ENCODE results near the gene TGFBR1.

Gene TGFBR1

DNA sequence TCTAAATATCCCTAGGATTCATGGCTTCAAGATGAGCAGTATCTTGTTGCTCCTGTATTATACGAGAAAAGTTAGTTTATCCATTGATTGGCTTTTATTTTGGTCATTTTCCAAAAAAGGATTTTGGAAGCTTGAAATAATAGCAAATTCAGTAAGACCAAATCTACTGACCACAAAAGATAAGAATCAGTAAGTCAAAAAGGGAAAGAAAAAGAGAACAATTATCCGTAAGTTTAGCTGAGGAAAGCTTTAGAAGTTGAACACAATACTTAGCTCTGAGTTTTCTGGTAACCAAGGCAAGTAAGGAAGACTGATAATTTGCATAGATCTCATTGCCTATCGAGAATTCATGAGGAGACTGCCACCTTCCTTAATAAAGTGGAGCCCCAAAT, 9.1 kb downstream of the TGFBR1 start:
- no peak overlapping the region for H3K4me3 ChIP-seq (ENCODE audit: low read length, poor library complexity, severe bottlenecking)
- H3K27me3 ChIP-seq (ENCODE audit: insufficient read depth, low read length, poor library complexity, severe bottlenecking), result no peaks in the 10 kb centered on the region
- H3K4me1 ChIP-seq (ENCODE audit: insufficient read depth, low read length, poor library complexity, severe bottlenecking), result peaks cover 87% of the 10 kb centered on the region
- peak overlapping the region; percentile 77 for H3K4me2 ChIP-seq (ENCODE audit: low read depth, low read length, poor library complexity, severe bottlenecking)
- no peak overlapping the region for H2AFZ ChIP-seq (ENCODE audit: low read length)
- peaks cover 100% of the 10 kb centered on the region for H3K79me2 ChIP-seq (ENCODE audit: insufficient read depth, low read length)
- H3F3A ChIP-seq (ENCODE audit: low read depth), result peaks cover 10% of the 10 kb centered on the region
- peaks cover 92% of the 10 kb centered on the region for H4K20me1 ChIP-seq (ENCODE audit: insufficient read depth, low read length, poor library complexity, severe bottlenecking)
- H3K9ac ChIP-seq (ENCODE audit: low read depth, low read length, poor library complexity, severe bottlenecking), result no peak overlapping the region
- H3K9me3 ChIP-seq (ENCODE audit: insufficient read depth, low read depth, low read length), result no peaks in the 10 kb centered on the region
- TF ChIP-seq CTCF (conservative IDR thresholded peaks at IDR 0.05; ENCODE audit: low read length) (no peak), EZH2phosphoT487 (IDR thresholded peaks at IDR 0.05; ENCODE audit: borderline replicate concordance) (no peak)
- H3K9me2 ChIP-seq (replicated peaks; ENCODE audit: low read depth, low read length), result no peaks in the 10 kb centered on the region
- H3K36me3 ChIP-seq (ENCODE audit: insufficient read depth, low read length), result no peaks in the 10 kb centered on the region

DNA sequence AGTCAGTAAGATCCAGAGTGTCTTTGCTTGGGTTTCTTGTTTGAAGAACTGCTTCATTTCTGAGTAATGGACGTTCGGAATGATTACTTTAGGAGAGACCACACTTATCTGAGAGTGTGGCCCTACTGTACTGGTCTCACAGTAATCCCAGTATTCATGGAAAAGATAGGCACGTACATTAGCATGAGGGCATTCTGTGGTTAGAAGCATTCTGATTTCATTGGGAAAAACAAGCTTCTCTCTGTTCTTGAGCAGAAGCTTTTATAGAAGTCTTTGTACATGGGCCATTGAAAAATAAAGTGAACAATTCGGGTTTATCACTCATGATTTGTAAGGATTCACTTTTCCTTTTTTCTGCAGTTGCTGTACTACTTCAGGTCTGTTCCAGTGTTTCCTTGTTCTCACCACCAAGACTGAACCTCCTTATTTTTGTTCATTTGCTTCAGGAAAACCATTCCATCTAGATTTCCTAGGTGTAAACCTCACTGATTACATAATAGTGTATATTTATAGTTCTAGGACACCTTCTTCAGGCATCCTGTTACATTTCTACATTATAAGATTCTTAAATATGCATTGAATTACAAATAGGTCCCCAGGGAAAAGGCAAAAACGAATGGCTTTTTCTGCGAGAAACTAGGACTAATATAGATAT, 10.1 kb downstream of the TGFBR1 start:
- peaks cover 91% of the 10 kb centered on the region for H4K20me1 ChIP-seq (ENCODE audit: insufficient read depth, low read length, poor library complexity, severe bottlenecking)
- H3K9me3 ChIP-seq (ENCODE audit: insufficient read depth, low read depth, low read length), result no peaks in the 10 kb centered on the region
- TF ChIP-seq EZH2phosphoT487 (IDR thresholded peaks at IDR 0.05; ENCODE audit: borderline replicate concordance) (no peak), CTCF (conservative IDR thresholded peaks at IDR 0.05; ENCODE audit: low read length) (no peak)
- H3K4me2 ChIP-seq (ENCODE audit: low read depth, low read length, poor library complexity, severe bottlenecking), result peak overlapping the region; percentile 77
- H3K36me3 ChIP-seq (ENCODE audit: insufficient read depth, low read length), result no peaks in the 10 kb centered on the region
- no peak overlapping the region for H2AFZ ChIP-seq (ENCODE audit: low read length)
- H3K9me2 ChIP-seq (replicated peaks; ENCODE audit: low read depth, low read length), result no peaks in the 10 kb centered on the region
- peaks cover 87% of the 10 kb centered on the region for H3K4me1 ChIP-seq (ENCODE audit: insufficient read depth, low read length, poor library complexity, severe bottlenecking)
- no peak overlapping the region for H3K9ac ChIP-seq (ENCODE audit: low read depth, low read length, poor library complexity, severe bottlenecking)
- H3K27me3 ChIP-seq (ENCODE audit: insufficient read depth, low read length, poor library complexity, severe bottlenecking), result no peaks in the 10 kb centered on the region
- H3K4me3 ChIP-seq (ENCODE audit: low read length, poor library complexity, severe bottlenecking), result no peak overlapping the region
- H3F3A ChIP-seq (ENCODE audit: low read depth), result peaks cover 10% of the 10 kb centered on the region
- peaks cover 100% of the 10 kb centered on the region for H3K79me2 ChIP-seq (ENCODE audit: insufficient read depth, low read length)

GRCh38 chr9:99116003-99116411, 11.1 kb downstream of the TGFBR1 start:
- Histone ChIP-seq H3K4me3 (ENCODE audit: low read length, poor library complexity, severe bottlenecking) (no peak overlapping the region), H3K9ac (ENCODE audit: low read depth, low read length, poor library complexity, severe bottlenecking) (no peak overlapping the region), H2AFZ (ENCODE audit: low read length) (no peak overlapping the region), H3K9me3 (ENCODE audit: insufficient read depth, low read depth, low read length) (no peaks in the 10 kb centered on the region), H3K36me3 (ENCODE audit: insufficient read depth, low read length) (no peaks in the 10 kb centered on the region), H3K27me3 (ENCODE audit: insufficient read depth, low read length, poor library complexity, severe bottlenecking) (no peaks in the 10 kb centered on the region), H3K4me1 (ENCODE audit: insufficient read depth, low read length, poor library complexity, severe bottlenecking) (peaks cover 87% of the 10 kb centered on the region), H3K79me2 (ENCODE audit: insufficient read depth, low read length) (peaks cover 100% of the 10 kb centered on the region), H3F3A (ENCODE audit: low read depth) (peaks cover 10% of the 10 kb centered on the region), H3K4me2 (ENCODE audit: low read depth, low read length, poor library complexity, severe bottlenecking) (peak overlapping the region; percentile 7), H3K9me2 (replicated peaks; ENCODE audit: low read depth, low read length) (no peaks in the 10 kb centered on the region), H4K20me1 (ENCODE audit: insufficient read depth, low read length, poor library complexity, severe bottlenecking) (peaks cover 90% of the 10 kb centered on the region)
- TF ChIP-seq EZH2phosphoT487 (IDR thresholded peaks at IDR 0.05; ENCODE audit: borderline replicate concordance) (no peak), CTCF (conservative IDR thresholded peaks at IDR 0.05; ENCODE audit: low read length) (no peak)

Measured in Loucy (cell line).